Measurements from ENCODE around the gene SLC44A3. TPM values are rescaled to one million over a fixed set of nuclear protein-coding genes. Genes with fewer than 3 reads are reported as not detected.

Gene SLC44A3
- total RNA-seq, 3 donors from 2014 or later, result 2.1 to 12.6 (median 10.5) TPM

DNA sequence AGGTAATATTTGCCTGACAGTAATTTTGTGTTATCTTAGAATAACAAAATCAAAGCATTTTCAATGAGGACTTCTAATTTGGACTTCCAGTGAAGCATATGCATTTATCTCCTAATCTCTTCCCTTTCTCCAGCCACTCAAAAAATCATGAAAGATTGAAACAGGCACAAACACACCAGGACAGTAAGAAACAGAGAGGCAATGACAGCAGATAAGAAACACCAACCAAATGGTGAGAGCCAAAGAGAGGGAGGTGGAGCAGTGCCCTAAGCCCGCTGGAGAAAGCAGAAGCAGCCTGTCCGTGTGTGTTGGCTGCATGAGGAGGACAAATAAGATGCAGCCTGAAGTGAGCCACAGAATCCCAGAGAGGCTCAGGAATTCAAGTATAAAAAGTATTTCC, 39.0 kb downstream of the SLC44A3 start:
- H3K9me3 ChIP-seq, result no peaks in the 10 kb centered on the region
- H3K27me3 ChIP-seq, result no peaks in the 10 kb centered on the region
- H3K36me3 ChIP-seq, result no peaks in the 10 kb centered on the region
- H3K4me3 ChIP-seq, result no peak overlapping the region
- no peak for DNase-seq (ENCODE audit: low spot score in 2 of 2)
- peaks cover 7 to 10% of the 10 kb centered on the region in 2 donors for H3K4me1 ChIP-seq
- TF ChIP-seq POLR2AphosphoS5 (IDR thresholded peaks at IDR 0.05) (no peak), POLR2A (IDR thresholded peaks at IDR 0.05) (no peak)
- TF ChIP-seq, protein P1, sequence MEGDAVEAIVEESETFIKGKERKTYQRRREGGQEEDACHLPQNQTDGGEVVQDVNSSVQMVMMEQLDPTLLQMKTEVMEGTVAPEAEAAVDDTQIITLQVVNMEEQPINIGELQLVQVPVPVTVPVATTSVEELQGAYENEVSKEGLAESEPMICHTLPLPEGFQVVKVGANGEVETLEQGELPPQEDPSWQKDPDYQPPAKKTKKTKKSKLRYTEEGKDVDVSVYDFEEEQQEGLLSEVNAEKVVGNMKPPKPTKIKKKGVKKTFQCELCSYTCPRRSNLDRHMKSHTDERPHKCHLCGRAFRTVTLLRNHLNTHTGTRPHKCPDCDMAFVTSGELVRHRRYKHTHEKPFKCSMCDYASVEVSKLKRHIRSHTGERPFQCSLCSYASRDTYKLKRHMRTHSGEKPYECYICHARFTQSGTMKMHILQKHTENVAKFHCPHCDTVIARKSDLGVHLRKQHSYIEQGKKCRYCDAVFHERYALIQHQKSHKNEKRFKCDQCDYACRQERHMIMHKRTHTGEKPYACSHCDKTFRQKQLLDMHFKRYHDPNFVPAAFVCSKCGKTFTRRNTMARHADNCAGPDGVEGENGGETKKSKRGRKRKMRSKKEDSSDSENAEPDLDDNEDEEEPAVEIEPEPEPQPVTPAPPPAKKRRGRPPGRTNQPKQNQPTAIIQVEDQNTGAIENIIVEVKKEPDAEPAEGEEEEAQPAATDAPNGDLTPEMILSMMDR (IDR thresholded peaks at IDR 0.05), result no peak
- intact Hi-C loops (cut with DNase I; ENCODE audit: low total_unique reads), result loop anchor here (10.0 kb wide), 1 partner anchor 186 kb away; no protein-coding TSS in a partner anchor
- no peak overlapping the region for H3K27ac ChIP-seq

DNA sequence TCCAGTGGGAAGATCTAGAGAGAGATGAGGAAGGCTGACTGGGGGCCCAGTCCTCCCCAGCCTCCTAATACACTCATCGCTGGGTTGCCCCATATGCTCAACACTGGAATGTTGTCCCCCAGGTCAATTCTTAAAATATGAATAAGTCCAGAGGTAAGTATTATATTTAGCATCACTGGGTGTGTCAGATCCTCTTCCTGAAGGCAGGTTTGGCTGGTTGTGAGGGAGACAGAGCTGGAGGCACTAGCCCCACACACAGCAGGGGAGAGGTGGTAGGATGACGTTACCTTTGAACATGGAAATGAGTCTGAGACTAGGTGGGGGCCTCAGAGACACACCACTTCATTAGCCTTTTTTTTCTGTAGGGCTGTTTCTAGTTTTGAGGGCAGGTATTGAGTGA, 42.6 kb downstream of the SLC44A3 start:
- Histone ChIP-seq H3K36me3 (no peaks in the 10 kb centered on the region), H3K4me1 (peaks cover 10% of the 10 kb centered on the region in 2 donors), H3K27ac (peak overlapping the region; percentile 93 to 99), H3K27me3 (no peaks in the 10 kb centered on the region), H3K4me3 (peak overlapping the region in 1 of 3 donors; percentile 4), H3K9me3 (no peaks in the 10 kb centered on the region)
- no peak for DNase-seq (ENCODE audit: low spot score in 2 of 2)
- intact Hi-C loops (cut with DNase I; ENCODE audit: low total_unique reads), result loop anchor here (10.0 kb wide), 1 partner anchor 62 kb away; the partner anchor contains the start of gene CNN3
- TF ChIP-seq POLR2A (IDR thresholded peaks at IDR 0.05) (no peak), POLR2AphosphoS5 (IDR thresholded peaks at IDR 0.05) (no peak)
- TF ChIP-seq, protein P1 (IDR thresholded peaks at IDR 0.05), result no peak

DNA sequence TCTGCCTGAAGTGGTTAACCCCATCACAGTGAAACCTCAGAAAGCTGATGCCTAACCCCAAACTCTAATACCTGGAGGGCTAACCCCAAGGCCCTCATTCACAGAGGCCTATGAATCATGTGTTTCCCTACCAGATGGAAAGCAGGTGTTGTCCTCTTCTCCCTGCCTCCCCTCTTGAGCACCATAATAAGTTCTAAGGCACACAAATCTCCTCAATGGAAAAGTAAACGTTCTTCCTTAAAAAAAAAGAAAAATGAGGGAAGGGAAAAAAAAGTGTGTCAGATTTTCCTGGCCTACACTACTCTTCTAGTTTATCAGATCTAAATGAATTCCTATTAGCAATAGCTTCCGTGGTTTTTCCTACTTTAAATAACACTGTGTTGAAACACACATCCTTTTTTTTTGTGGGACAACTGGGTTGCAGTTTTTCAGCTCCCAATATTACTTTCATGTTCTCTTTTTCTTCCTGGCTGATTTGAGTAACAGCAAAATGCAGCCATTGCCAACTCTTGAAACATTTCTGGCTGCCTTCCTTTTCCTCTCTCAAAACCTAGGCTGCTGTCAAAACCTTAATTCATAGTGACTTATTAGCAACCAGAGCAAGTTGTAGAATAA, 43.2 kb downstream of the SLC44A3 start:
- H3K36me3 ChIP-seq, result no peaks in the 10 kb centered on the region
- TF ChIP-seq, protein P1 (IDR thresholded peaks at IDR 0.05), result no peak
- no peak for TF ChIP-seq POLR2AphosphoS5 (IDR thresholded peaks at IDR 0.05)
- TF ChIP-seq POLR2A (IDR thresholded peaks at IDR 0.05), result no peak
- intact Hi-C loops (cut with DNase I; ENCODE audit: low total_unique reads), result loop anchor here (10.0 kb wide), 1 partner anchor 61 kb away; the partner anchor contains the start of gene CNN3
- no peaks in the 10 kb centered on the region for H3K27me3 ChIP-seq
- H3K9me3 ChIP-seq, result no peaks in the 10 kb centered on the region
- peak overlapping the region; percentile 93 to 99 for H3K27ac ChIP-seq
- H3K4me3 ChIP-seq, result peak overlapping the region in 2 of 3 donors; percentile 15 to 49
- DNase-seq (ENCODE audit: low spot score in 2 of 2), result peak in 1 of 2 donors; percentile 35
- H3K4me1 ChIP-seq, result peaks cover 10% of the 10 kb centered on the region in 2 donors

DNA sequence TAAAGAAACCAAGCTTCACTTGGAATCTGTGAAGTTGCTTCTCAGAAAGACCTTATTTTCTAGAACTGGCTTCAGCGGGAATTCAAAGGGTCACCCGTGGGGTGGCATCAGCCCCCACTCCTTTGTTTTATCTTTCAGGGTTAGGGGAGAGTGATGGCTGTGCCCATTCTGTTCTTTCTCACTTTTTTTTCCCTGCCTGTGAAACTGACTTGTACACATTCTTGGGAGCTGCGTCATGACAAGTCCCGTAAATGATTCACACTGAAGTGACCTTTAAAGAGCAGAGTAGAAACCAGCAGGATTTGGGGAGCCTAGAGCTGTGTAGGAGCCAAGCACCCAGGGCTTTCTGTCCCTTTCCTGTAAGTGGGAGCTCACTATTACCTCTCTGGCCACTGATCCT, 43.8 kb downstream of the SLC44A3 start:
- H3K36me3 ChIP-seq, result no peaks in the 10 kb centered on the region
- TF ChIP-seq POLR2A (IDR thresholded peaks at IDR 0.05) (no peak), POLR2AphosphoS5 (IDR thresholded peaks at IDR 0.05) (peak; percentile 77 to 84 (median 79))
- H3K4me3 ChIP-seq, result peak overlapping the region in 2 of 3 donors; percentile 15 to 49
- DNase-seq (ENCODE audit: low spot score in 2 of 2), result peak in 1 of 2 donors; percentile 71
- no peaks in the 10 kb centered on the region for H3K27me3 ChIP-seq
- H3K9me3 ChIP-seq, result no peaks in the 10 kb centered on the region
- peak overlapping the region; percentile 93 to 99 for H3K27ac ChIP-seq
- H3K4me1 ChIP-seq, result peaks cover 10% of the 10 kb centered on the region in 2 donors
- intact Hi-C loops (cut with DNase I; ENCODE audit: low total_unique reads), result loop anchor here (10.0 kb wide), 1 partner anchor 61 kb away; the partner anchor contains the start of gene CNN3

DNA sequence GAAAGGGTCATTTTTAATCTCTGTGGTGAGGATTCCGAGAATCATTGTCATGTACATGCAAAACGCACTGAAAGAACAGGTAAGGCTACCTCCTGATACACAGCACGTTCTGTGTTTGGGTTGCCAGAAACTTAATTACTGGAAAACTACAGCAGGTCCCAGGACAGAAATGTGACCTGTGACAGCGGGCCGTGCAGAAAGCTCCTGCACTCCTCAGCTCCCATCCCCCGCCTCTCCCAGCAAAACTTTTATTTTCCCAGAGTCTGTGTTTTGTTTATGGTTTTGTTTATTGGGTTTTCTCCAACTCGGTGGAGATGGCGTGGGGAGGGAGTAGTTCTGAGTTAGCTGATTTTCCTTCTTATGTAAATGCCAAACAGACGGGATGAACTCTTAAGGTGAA, 44.7 kb downstream of the SLC44A3 start:
- H3K27ac ChIP-seq, result peak overlapping the region; percentile 93 to 99
- peak overlapping the region in 1 of 3 donors; percentile 49 for H3K4me3 ChIP-seq
- H3K36me3 ChIP-seq, result no peaks in the 10 kb centered on the region
- peak in 1 of 2 donors; percentile 55 for DNase-seq (ENCODE audit: low spot score in 2 of 2)
- H3K4me1 ChIP-seq, result peaks cover 10% of the 10 kb centered on the region in 2 donors
- intact Hi-C loops (cut with DNase I; ENCODE audit: low total_unique reads), result loop anchor here (10.0 kb wide), 1 partner anchor 60 kb away; the partner anchor contains the start of gene CNN3
- H3K9me3 ChIP-seq, result no peaks in the 10 kb centered on the region
- TF ChIP-seq POLR2AphosphoS5 (IDR thresholded peaks at IDR 0.05) (peak in 2 of 3 donors; percentile 39 to 48), POLR2A (IDR thresholded peaks at IDR 0.05) (no peak)
- TF ChIP-seq, protein P1 (IDR thresholded peaks at IDR 0.05), result no peak
- no peaks in the 10 kb centered on the region for H3K27me3 ChIP-seq
